ENCODE results near the gene MACF1.

The MACF1 gene

GRCh38 chr1:39401106-39401505, 196.6 kb downstream of the MACF1 start:
- FAIRE-seq = no peak

GRCh38 chr1:39404876-39405275, 200.4 kb downstream of the MACF1 start:
- FAIRE-seq = no peak

- no peak for FAIRE-seq
These were observed 200.9 kb downstream of the MACF1 start for GRCh38 chr1:39405358-39405757.

- no peak for FAIRE-seq
These were observed 202.3 kb downstream of the MACF1 start for GRCh38 chr1:39406533-39407450.

- no peak for FAIRE-seq
These were observed 203.0 kb downstream of the MACF1 start for GRCh38 chr1:39407510-39407895.

- FAIRE-seq = no peak
These were observed 203.6 kb downstream of the MACF1 start for GRCh38 chr1:39407896-39408640.

GRCh38 chr1:39408641-39409054, 204.2 kb downstream of the MACF1 start:
- no peak for FAIRE-seq

- no peak for FAIRE-seq
These were observed 204.7 kb downstream of the MACF1 start for GRCh38 chr1:39409055-39409816.

GRCh38 chr1:39410915-39411436, 206.5 kb downstream of the MACF1 start:
- FAIRE-seq = no peak

- no peak for FAIRE-seq
These were observed 207.3 kb downstream of the MACF1 start for GRCh38 chr1:39411526-39412478.

GRCh38 chr1:39412892-39413291, 208.4 kb downstream of the MACF1 start:
- no peak for FAIRE-seq

GRCh38 chr1:39413902-39414528, 209.5 kb downstream of the MACF1 start:
- no peak for FAIRE-seq

- FAIRE-seq = no peak
These were observed 211.1 kb downstream of the MACF1 start for GRCh38 chr1:39415553-39415952.

GRCh38 chr1:39416609-39417008, 212.1 kb downstream of the MACF1 start:
- FAIRE-seq = no peak

- no peak for FAIRE-seq
These were observed 213.7 kb downstream of the MACF1 start for GRCh38 chr1:39418236-39418635.

GRCh38 chr1:39420493-39420892, 216.0 kb downstream of the MACF1 start:
- FAIRE-seq = no peak

- FAIRE-seq = no peak
These were observed 218.1 kb downstream of the MACF1 start for GRCh38 chr1:39422614-39423013.

- no peak for FAIRE-seq
These were observed 220.7 kb downstream of the MACF1 start for GRCh38 chr1:39425151-39425550.

GRCh38 chr1:39425634-39426033, 221.1 kb downstream of the MACF1 start:
- no peak for FAIRE-seq

- FAIRE-seq = no peak
These were observed 221.9 kb downstream of the MACF1 start for GRCh38 chr1:39426346-39426745.

- FAIRE-seq = no peak
These were observed 222.9 kb downstream of the MACF1 start for GRCh38 chr1:39427374-39427773.
